Activated CD8-positive, alpha-beta memory T cell treated with anti-CD3 and anti-CD28 coated beads for 36 hours (primary cell): ENCODE data around the gene TCF20. TPM values are rescaled to one million over a fixed set of nuclear protein-coding genes. Genes with fewer than 3 reads are reported as not detected.

Source experiments
- CTCF ChIA-PET: fragments of 350-600 bp; sonication (Branson Sonifier 250); formaldehyde crosslinking; loops from one replicate; lab custom pipeline; 2021; ENCODE audit warnings: antibody characterized with exemption; lab: Charles Lee
- POLR2A ChIA-PET: fragments of 350-600 bp; sonication (Branson Sonifier 250); formaldehyde crosslinking; loops from one replicate; lab custom pipeline; 2021; ENCODE audit warnings: antibody characterized with exemption; lab: Charles Lee
- total RNA-seq, 2 experiments: library from RNA; stranded (reverse); gene quantifications; one replicate each; pipeline ENCODE4 v1.2.3, GENCODE V29; 2021

The TCF20 gene
- 10 to 100 TPM; 65.3 to 68.0 TPM for total RNA-seq

DNA sequence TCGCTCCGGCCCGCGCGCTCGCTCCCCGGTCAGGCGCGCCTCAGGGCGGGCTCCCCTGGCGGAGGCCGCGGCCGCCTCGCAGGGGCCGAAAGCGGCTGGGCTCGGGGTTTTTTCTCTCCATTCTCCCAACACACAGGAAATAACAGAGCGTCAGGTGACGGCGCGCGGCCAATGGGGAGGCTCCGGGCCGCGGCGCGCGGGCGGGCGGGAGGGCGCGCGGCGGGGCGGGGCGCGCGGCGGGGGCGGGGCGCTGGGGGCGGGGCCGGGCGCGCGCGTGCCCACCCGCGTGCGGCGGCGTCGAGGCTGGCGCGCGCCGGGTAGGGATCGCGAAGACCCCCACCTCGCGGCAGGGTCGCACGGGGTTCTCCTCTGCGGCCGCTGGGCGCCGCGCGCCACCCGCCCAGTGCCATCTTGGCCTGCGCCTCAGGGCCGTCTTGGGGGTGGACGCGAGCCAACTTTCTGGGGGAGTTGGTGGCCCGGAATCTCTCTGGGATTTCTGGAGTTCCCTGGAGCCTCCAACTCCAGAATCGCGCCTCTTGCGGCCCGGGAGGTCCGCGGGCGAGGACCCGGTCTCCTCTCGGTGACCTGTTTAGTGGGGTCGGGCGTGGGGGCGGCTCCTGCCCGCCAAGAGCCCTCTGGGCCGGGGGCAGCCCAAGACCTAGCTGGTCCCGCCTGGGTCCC is at the start of gene TCF20:
TSS of gene TCF20 (minus strand) at position 144 of the 681 bp plus-strand sequence. CDS start 55,348 bp downstream, outside the sequence.
- POLR2A ChIA-PET: no interaction called here
- CTCF ChIA-PET: no interaction called here

DNA sequence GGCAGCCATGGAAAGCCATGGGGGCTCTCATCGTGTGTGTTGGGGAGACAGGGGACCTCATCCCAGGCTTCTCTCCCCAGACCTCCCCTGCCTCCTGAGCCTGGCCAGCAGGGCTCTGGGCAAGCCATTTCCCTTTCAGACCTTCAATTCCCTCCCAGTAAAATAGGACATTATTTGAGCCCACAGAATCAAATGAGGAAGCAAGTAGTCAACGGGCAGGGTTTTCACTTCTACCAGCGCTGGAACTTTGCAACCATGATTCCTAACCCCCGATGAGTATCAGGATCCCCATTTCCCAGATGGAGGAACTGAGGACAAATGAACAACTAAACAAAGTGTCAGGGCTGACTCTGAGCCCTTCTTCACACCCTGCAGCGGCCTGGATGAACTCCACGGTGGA is 48.9 kb upstream of the TCF20 start:
- POLR2A ChIA-PET: no interaction called here
- CTCF ChIA-PET: no interaction called here

DNA sequence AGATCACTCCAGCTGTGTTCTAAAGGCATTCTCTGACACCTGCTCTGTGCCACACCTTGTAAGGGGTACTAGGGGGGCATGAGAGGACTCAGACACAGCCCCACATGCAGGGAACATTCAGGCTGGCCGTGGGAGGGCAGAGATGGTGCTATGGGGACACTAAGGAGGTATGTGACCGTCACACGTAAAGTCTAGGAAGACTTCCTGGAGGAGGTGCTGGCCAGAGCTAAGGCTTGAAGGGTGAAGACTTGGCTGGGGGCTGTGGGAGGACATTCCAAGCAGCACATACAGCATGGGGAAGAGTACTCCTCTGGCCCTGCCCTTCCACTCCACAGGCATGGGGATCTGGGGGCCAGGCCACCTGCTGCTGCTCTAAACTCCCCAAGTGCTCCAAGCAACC is 48.5 kb upstream of the TCF20 start:
- POLR2A ChIA-PET: no interaction called here
- CTCF ChIA-PET: interaction anchor here (1.8 kb wide), 1 partner anchor 126 kb away, joined by 4 read pairs; no protein-coding TSS in a partner anchor

DNA sequence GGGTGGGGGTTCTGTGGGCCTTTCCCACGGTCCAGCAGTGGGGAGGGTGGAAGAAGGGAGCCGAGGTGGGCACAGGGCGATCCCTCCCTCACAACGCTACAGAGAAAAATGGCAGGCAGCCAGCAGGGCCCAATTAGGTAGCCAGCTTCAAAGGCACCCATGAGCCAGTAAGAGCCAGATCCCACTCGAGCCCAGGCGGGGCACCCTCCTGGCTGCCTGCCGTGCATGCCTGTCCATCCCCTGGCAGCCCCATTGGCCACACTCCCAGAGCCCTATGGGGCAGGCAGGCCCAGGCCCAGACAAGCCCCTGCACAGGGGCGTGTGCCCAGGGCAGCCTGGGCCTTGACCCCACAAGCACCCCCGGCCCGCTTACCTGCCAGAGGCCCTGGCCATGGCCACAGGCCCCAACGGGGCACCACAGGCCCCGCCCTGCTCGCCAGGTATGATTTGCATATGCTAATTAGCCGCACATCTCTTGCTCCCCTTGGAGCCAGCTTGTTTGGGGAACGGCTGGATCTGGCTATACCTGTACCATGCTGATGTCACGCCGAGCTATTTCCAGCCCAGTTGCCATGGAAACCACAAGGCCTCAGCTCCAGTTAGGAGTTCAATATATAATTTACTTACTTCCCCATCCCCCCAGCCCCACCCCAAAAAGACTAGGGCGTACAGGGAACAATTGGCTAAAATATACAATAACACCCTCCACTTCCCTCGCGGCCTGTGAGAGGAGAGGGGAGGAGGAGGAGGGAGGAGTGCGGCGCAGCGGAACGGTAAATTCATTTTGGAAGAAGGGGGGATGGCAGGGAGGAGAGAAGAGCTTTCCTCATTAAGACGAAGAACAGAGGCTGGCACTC is 47.5 kb upstream of the TCF20 start:
- CTCF ChIA-PET: interaction anchor here (1.8 kb wide), 1 partner anchor 127 kb away, joined by 4 read pairs; no protein-coding TSS in a partner anchor
- POLR2A ChIA-PET: no interaction called here

DNA sequence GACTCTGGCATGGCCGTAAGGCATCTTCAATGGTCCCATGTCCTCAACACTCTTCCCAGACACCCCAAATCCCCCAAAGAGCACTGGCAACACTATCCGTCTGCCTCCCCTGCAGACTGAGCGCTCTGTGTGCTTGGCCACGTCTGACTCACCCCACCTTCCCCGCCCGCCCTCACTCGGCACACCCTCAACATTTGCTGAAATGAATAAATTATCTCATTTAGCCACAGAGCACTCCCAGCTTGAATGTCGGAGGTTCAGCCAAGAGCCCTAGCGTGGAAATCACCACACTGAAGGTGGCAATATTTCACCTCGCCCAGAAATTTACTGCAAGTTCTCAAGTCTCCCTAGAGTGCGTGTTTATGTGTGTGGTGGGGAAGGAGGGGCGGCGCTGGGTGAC is 46.6 kb upstream of the TCF20 start:
- POLR2A ChIA-PET: no interaction called here
- CTCF ChIA-PET: interaction anchor here (1.8 kb wide), 1 partner anchor 128 kb away, joined by 4 read pairs; no protein-coding TSS in a partner anchor

DNA sequence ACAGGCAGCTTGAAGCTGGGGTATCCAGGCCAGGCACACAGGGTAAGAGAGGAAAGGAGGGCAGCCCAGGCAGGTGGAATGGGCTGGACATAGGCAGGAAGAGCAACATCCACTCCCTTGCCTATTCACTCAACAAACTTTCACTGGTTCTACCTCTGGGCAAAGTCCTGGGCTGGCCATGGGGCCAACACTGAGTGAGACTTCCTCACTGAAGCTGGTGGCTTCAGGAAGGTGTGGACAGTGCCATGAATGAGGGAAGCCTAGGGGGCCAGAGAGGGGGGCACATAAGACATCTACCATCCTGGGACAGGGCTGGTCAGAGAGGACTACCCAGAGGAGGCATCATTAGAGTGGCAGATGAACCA is 44.9 kb upstream of the TCF20 start:
- ChIA-PET POLR2A (no interaction called here), CTCF (no interaction called here)

DNA sequence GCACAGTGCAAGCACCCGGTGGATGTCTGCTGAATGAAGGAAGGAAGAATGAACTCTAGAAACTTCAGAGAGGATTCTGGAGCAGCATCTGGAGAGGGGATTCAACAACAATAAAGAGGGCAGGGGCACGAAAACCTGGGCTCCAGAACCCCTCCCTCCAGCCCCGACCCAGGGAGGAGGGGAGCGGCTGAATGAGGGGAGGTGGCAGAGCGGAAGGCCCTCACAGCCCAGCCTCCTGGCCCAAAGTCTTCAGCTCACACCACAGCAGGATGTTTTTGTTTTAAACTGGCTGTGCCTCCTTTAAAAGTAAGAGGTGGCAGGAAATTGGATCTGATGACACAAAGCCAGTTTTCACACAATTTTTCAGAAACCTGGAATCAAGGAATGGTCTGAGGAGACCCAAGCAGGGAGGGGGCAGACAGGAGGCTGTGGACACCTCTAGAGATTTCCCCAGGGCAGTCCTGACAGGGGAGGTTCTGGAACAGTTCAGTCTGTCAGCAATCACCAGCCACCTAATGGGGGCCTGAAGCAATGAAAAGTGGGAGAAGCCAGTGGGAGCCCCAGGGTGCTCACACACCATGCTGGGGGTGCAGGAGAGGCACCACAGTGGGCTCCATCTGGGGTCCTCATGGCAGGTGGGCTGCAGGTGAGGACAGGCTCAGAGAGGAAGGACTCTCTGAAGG is 44.4 kb upstream of the TCF20 start:
- CTCF ChIA-PET: interaction anchor here (0.8 kb wide), 1 partner anchor 145 kb away, joined by 3 read pairs; no protein-coding TSS in a partner anchor
- POLR2A ChIA-PET: no interaction called here

DNA sequence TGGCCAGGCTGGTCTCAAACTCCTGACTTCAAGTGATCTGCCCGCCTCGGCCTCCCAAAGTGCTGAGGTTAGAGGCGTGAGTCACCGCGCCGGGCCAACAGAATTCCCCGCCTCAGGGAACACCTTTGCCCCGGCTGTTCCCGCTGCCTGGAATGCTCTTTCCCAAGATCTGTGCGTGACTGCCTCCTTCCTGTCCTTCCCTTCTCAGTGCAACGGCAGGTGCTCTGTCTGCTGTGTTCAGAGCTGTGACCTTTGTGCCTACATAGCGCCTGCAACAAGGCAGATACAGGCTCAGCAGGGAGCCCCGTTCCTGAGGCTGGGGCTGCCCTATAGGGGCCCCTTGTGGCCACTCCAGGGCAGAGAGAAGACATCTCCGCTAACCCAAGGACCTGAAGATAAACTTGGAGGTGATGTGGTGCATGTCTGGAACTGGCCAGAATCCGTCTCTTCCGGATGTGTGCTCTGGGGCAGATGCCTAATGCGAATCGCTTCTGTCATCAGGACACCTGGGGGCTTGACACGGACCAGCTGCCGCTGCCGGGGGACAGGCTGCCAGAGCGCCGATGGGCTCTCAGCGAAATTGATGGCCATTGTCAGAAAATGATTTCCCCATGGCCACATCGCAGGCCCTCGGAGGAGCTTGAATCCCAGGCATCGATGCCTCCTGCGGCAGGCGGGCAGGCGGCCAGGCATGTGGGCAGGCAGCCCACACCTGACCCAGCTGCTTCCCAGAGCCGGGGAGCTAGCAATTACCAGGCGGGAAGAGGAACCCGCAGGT is 43.5 kb upstream of the TCF20 start:
- ChIA-PET POLR2A (no interaction called here), CTCF (interaction anchor here (0.8 to 1.0 kb wide), 2 partner anchors 17 to 144 kb away, joined by 3 to 4 read pairs; no protein-coding TSS in a partner anchor)

DNA sequence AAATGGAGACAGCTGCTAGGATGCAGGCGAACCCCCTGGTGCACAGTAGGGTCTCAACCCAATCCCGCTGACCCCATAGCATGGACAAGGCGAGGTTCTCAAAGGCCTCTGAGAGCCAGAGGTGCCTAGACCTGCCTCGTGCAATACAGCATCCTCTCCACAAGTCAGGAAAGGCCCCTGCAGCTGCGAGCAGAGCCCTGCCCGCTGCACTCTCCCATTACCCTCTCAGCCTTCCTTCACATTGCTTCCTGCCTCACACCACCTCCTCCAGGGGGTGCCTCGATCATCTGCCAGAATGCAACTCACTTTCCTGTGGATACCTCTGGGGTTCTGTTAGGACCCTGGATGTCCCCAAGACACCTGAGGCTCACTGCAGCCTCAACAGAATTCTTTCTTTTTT is 42.8 kb upstream of the TCF20 start:
- ChIA-PET POLR2A (no interaction called here), CTCF (interaction anchor here (1.0 kb wide), 1 partner anchor 16 kb away, joined by 4 read pairs; no protein-coding TSS in a partner anchor)

DNA sequence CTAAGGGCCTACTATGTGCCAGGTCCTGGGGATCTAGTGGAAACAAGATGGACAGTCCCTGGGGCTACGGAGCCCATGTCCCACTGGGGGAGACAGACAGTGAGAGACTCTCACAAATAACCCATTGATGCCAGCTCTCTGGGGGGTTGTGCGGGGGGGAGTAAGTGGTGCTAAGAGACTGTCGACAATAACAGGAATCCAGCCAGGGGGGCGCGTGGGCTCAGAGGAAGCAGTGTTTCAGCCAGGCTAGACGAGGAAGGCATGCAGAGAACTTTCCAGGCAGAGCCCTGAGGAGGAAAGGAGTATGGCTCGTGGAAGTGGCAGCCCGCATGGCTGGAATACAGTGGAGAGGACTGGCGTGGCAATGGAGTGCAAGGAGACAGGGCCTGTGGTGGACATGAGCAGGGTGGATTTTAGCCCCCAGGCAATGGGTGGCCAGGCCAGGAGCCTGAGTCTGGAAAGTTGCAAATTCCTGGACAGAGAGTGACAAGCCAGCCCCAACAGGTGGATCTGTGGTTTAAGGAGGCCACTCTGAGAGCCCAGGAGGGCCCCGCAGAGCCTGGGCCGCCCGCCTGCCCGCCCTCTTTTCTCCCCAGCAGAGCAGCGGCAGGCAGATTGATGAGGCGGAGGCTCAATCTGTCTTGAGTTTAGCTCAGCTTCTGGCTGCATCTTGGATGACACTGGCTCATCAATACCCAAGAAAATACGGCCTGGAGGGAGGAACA is 40.0 kb upstream of the TCF20 start:
- ChIA-PET POLR2A (no interaction called here), CTCF (no interaction called here)

DNA sequence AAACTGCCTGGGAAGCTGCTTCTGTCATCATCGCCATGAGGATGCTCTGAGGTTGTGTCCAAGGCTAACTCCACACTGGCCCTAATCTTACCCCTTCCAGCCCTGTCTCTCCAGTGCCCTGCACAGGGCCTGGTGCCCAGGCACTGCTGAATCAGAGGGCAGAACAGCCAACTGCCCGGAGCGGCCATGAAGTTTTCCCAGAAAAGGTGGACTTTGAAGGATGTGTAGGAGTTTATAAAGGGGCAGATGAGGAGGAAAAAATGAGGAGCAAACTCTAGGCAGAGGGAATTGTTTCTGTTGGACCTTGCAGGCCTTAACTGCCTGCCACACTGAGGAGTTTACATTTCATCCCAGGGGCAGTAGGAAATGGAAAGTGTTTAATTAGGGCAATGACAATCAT is 39.4 kb upstream of the TCF20 start:
- ChIA-PET CTCF (no interaction called here), POLR2A (no interaction called here)

DNA sequence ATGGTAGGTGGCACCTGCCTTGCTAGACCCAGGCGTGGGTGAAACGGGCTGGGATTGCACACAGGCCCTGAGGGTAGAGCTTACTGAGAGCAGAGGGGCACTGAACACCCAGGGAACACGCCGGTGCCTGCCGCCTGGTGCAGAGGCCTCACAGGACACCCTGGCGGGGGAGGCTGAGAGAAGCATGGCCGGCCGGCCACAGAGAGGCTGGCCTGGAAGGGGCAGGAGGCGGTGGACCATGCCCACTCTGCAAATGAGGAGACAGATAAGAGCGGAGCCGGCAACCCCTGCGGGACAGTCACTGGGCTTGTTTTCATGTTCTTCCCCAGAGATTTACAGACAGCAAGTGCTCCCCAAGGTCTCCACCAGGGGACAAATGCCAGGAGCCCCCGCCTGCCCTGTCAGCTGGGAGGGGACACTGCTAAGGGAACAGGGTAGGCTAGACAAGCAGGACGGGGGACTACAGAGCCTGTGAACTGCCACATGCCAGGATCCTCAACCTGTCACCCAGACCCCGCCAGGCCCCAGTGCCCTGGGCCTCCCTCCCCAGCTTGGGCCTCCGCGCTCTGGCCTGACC is 38.5 kb upstream of the TCF20 start:
- CTCF ChIA-PET: no interaction called here
- POLR2A ChIA-PET: no interaction called here

DNA sequence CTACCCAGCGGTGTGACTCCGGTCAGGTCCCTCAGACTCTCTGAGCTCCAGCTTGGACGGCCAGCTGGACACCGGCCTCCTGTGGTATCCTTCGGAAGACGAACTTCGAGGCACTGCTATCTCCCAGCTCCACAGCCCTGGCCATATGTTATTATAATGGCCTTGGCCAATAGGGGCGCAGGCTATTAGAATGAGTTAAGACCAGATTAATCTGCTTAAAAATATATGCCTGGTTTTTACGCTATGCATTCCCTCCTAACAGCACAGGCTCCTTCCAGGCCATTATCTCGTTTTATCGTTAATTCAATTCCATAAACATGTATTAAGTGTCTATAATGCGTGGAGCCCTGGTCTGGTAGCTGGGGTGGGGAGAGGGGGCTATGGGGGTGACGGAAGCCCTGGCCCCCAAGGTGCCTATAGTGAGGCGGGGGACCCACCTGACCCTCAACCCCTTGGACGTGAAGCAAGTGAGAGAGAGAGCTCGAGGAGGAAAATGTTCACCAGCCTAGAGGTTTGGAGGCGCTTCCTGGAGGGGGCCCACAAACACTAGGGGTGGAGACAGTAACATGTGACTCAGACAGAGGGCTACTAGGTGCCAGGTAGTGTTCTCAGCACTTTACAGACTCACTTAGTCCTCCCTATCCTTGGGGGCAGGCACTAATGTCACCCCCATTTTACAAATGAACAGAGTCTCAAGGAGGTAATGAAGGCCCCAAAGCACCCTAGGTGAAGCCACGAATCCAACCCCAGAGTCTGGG is 37.5 kb upstream of the TCF20 start:
- CTCF ChIA-PET: no interaction called here
- POLR2A ChIA-PET: no interaction called here

DNA sequence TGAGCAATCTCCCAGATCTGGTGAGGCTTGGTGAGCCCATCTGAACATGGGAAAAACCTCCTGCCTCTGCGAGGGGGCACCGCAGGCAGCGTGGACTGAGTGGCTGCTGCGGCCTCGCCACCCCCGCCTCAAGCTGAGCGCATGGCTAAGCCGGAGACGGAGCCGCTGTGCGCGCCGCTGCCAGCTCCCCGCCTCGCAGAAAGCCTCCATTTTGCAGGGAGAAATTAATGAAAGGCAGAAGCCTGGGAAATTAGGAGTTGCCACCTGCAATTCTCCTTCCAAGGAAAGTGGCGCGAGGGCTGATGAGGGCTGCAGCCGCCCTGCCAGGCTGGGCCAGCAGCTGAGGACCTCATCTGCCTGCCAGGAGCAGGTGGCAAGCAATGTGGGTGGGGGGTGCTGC is 35.6 kb upstream of the TCF20 start:
- POLR2A ChIA-PET: no interaction called here
- CTCF ChIA-PET: no interaction called here

DNA sequence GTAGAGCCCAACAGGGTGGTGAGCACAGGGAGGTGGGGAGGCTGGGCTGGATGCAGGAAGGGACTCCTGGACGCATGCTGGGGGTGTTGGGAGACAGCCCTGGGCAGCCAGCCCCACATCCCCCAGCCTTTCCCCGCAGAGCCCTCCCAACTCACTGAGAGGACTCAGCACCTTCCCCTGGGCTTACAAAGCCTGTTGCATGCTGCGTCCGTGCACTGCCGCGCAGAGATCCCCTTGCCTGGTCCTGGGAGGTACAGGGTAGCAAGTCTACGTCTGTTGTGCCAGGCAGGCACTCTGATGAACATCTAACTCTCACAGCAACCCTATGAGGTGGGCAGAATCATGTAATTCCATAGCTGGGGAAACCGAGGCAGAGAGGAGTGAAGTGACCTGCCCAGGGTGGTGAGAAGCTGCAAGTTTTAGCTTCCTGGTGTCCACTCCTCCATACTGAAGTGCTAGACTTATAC is 33.9 kb upstream of the TCF20 start:
- CTCF ChIA-PET: interaction anchor here (0.5 kb wide), 1 partner anchor 347 kb away, joined by 3 read pairs; no protein-coding TSS in a partner anchor
- POLR2A ChIA-PET: interaction anchor here (0.5 kb wide), 1 partner anchor 106 kb away, joined by 5 read pairs; no protein-coding TSS in a partner anchor

DNA sequence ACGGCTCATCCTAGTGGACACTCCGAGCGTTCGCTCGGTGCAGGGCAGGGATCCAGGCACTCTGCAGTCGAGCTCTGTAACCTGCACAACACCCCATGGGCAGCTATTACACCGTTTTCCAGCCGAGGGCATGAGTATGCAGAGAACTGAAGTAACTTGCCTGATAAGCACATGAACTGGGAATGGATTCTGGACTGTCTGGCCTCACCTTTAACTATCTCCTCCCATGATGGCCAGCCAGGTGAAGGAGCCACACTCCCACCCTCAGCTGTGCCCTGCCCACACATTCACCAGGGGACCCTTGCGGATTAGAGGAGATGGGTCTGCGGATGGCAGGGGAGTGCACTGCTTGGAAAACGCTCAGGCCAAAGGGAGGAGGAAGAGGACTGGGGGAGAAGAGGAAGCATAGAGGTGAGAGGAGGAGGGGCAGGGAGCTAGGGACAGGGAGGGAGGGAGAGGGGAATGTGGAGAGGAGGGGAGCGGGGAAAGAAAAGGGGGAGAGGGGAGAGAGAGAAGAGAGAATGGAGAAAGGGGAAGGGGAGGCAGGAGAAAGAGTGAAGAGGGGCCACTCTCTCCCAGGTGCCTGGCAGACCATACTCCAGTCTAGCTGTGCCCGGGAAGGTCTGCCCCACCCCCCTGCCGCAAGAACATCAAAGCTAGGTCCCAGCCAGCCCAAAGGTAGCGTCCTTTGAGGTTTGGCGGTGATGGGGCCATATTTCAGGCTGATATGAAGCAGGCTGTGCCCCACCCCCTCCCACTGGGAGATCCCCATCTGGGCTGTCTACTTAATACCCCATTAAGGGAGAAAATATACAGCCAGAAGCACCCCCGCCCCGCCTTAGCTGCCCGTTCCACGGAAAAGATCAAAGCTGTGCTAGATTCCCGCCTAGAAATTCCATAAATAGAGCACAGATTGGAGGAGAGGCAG is 33.2 kb upstream of the TCF20 start:
- POLR2A ChIA-PET: interaction anchor here (0.5 kb wide), 1 partner anchor 107 kb away, joined by 5 read pairs; no protein-coding TSS in a partner anchor
- CTCF ChIA-PET: interaction anchor here (0.5 kb wide), 1 partner anchor 347 kb away, joined by 3 read pairs; no protein-coding TSS in a partner anchor
